ENCODE results near the gene LRRC27.

LRRC27 gene

DNA sequence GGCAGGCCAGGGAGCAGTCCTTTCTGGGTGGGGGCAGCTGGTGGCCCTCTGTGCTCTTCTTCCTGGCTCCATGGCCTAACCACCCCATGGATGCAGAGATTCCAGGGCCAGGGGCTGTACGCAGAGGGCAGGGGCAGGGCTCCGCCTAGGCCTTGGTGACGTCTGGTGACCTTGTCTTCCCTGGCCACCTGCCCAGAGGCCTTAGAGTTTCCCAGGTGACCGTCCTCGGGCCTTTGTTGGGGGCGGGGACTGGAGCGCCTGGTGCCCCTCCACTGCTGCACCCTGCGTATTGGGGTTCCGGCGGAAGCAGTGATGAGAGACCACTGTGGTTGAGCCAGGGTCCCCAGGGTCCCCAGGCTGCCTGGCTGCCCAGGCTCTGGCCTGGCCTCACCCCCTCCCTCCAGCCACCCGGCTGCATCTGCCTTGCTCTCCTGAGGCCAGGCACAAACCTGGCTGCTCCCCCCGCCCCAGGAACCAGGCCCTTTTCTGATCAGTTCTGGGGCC, 75.3 kb downstream of the LRRC27 start:
- H3K9me3 Mint-ChIP-seq: no peaks in the 10 kb centered on the region
- H3K4me3 Mint-ChIP-seq: peak overlapping the region; percentile 65
- ATAC-seq (ENCODE audit: low read depth) (peak; percentile 28), DNase-seq (ENCODE audit: low spot score in 2 of 2) (no peak)
- H3K27me3 Mint-ChIP-seq: no peaks in the 10 kb centered on the region
- H3K36me3 Mint-ChIP-seq: peaks cover 13% of the 10 kb centered on the region
- H3K4me1 Mint-ChIP-seq: peaks cover 10% of the 10 kb centered on the region
- H3K27ac Mint-ChIP-seq: peak overlapping the region; percentile 70

DNA sequence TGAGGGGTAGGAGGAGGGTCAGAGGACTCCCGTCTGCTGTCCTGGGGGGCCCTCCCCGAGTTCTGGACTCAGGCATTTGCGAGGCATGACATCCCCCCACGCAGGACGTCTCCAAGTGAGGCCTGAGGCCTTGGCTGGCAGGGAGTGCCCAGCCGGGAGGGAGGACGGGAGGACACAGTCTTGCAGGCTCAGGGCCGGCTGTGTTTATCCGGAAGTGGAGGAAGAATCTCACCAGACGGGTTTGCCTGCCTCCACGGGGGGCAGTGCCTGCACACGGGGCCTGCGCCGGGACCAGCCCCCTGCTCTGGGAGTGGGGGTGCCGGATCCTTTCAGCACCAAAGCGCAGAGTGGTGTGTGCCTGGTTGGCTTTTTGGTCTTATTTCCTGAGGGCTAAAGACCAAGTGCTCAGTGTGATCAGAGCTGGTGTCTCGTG, 75.9 kb downstream of the LRRC27 start:
- Mint-ChIP-seq H3K36me3 (peaks cover 13% of the 10 kb centered on the region), H3K27ac (peak overlapping the region; percentile 70), H3K9me3 (no peaks in the 10 kb centered on the region), H3K4me3 (peak overlapping the region; percentile 65), H3K4me1 (peaks cover 10% of the 10 kb centered on the region), H3K27me3 (no peaks in the 10 kb centered on the region)
- peak; percentile 61 for ATAC-seq (ENCODE audit: low read depth)
- DNase-seq (ENCODE audit: low spot score in 2 of 2): no peak

DNA sequence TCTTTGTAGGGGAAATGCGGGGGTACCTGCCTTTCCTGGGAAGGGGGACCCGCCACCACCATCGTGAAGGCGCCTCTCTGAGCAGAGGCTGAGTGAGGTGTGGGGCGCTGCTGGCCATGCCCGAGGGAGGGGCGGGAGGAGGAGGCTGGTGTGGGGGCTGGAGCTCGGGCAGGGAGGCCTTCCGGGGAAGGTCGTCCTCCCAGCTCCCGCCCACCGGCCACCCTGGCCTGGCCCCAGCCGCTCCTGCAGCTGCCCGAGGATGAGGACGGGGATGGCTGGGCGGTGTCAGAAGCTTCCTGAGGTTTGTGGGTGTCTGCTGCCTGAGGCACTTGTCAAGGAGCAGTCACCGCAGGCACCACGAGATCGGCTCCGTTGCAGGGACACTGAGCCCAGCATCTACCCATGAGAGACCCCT, 76.4 kb downstream of the LRRC27 start:
- peak overlapping the region; percentile 70 for H3K27ac Mint-ChIP-seq
- H3K4me1 Mint-ChIP-seq: peaks cover 7% of the 10 kb centered on the region
- peak overlapping the region; percentile 65 for H3K4me3 Mint-ChIP-seq
- no peak for ATAC-seq (ENCODE audit: low read depth)
- DNase-seq (ENCODE audit: low spot score in 2 of 2): no peak
- peaks cover 11% of the 10 kb centered on the region for H3K36me3 Mint-ChIP-seq
- H3K27me3 Mint-ChIP-seq: no peaks in the 10 kb centered on the region
- H3K9me3 Mint-ChIP-seq: no peaks in the 10 kb centered on the region

DNA sequence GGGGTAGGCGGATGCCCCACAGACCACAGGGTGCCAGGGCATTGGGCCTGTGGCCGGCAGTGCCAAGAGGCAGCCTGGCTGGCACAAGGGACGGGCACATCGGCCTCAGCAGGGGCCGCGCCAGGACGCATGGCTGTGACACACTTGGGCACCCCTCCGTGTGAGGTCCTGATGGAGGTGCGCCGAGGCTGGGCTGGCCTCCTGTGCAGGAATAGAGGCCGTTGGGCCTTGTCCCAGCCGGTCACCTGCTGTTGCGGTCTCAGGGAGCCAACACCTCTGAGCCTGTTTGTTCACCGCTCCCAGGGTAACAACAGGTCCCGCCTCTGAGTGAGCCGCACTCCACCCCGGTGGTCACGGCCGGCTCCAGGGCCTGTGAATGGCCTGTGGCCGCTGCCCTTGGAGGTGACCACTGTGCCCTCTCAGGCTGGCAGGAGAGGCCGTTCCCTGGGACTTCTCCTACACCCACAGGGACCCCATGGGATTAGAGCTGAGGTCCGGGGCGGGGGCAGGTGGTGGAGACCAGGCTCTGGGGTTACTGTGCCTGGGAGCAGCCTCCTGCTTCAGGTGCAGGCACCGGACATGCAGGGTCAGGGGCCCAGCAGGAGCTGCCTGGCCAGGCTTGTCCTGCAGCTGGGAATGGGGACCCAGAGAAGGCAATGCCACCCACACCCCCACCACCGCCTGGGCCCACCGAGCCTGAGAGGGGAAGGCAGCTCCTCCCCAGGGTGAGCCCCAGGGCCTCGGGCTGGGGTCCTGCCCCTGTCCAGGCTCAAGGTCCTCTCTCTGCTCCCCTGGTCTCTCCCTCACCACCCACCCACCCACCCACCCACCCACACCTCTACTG, 77.1 kb downstream of the LRRC27 start:
- H3K27me3 Mint-ChIP-seq: no peaks in the 10 kb centered on the region
- DNase-seq (ENCODE audit: low spot score in 2 of 2) (no peak), ATAC-seq (ENCODE audit: low read depth) (no peak)
- H3K27ac Mint-ChIP-seq: no peak overlapping the region
- H3K4me3 Mint-ChIP-seq: peak overlapping the region; percentile 34
- no peaks in the 10 kb centered on the region for H3K9me3 Mint-ChIP-seq
- H3K4me1 Mint-ChIP-seq: peaks cover 9% of the 10 kb centered on the region
- peaks cover 13% of the 10 kb centered on the region for H3K36me3 Mint-ChIP-seq

DNA sequence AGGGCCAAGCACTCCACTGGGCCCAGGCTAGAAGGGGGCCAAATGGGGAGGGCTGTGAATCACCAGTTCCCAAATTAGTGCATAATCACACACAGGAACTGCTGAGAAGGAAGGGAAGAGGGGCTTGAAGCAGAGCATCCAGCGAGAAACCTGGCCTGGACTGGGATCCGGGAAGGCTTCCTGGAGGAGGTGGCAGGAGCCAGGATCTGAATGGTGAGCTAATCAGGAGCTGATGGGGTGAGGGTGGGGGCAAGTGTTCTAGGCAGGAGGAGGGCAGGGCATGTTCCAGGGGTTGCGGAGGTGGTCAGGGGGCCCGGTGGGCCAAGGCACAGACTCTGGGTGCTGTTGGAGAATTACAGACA, 77.7 kb downstream of the LRRC27 start:
- peak overlapping the region; percentile 24 for H3K27ac Mint-ChIP-seq
- no peak for DNase-seq (ENCODE audit: low spot score in 2 of 2)
- no peak for ATAC-seq (ENCODE audit: low read depth)
- H3K27me3 Mint-ChIP-seq: no peaks in the 10 kb centered on the region
- peaks cover 9% of the 10 kb centered on the region for H3K4me1 Mint-ChIP-seq
- peaks cover 13% of the 10 kb centered on the region for H3K36me3 Mint-ChIP-seq
- no peak overlapping the region for H3K4me3 Mint-ChIP-seq
- no peaks in the 10 kb centered on the region for H3K9me3 Mint-ChIP-seq

DNA sequence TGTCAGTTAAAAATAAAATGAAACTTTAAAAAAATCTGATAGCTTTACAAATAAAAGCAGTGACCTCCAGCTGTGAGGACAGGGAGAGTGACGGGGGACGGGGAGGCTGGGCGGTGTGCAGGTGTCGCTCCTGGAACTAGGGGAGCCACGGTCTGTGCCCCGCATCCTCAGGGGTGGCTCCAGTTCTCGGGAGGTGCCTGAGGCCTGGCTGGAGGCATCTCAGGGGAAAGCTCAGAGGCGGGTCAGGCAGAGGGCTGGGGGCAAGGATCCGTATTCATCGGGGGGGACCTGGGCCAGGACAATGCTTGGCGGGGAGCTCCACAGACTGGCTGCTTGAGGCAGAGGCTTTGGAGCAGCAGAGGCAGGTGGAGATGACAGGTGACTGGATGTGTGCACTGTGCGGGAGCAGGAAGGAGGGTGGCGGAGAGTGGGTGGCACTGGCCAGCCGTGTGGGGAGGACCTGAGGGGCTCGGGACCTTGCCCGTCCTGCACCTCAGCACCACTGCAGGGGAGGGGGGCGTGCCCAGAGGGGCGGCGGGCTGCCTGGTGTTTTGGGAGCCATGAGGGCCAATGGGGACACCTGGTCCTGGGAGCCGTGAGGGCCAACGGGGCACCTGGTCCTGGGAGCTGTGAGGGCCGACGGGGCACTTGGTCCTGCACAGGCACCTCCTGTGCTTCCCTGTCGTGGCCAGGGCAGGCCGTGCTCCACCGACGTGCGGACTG, 78.2 kb downstream of the LRRC27 start:
- Mint-ChIP-seq H3K4me1 (peaks cover 12% of the 10 kb centered on the region), H3K4me3 (no peak overlapping the region), H3K36me3 (peaks cover 15% of the 10 kb centered on the region), H3K9me3 (no peaks in the 10 kb centered on the region), H3K27ac (peak overlapping the region; percentile 24), H3K27me3 (no peaks in the 10 kb centered on the region)
- no peak for DNase-seq (ENCODE audit: low spot score in 2 of 2)
- ATAC-seq (ENCODE audit: low read depth): no peak

DNA sequence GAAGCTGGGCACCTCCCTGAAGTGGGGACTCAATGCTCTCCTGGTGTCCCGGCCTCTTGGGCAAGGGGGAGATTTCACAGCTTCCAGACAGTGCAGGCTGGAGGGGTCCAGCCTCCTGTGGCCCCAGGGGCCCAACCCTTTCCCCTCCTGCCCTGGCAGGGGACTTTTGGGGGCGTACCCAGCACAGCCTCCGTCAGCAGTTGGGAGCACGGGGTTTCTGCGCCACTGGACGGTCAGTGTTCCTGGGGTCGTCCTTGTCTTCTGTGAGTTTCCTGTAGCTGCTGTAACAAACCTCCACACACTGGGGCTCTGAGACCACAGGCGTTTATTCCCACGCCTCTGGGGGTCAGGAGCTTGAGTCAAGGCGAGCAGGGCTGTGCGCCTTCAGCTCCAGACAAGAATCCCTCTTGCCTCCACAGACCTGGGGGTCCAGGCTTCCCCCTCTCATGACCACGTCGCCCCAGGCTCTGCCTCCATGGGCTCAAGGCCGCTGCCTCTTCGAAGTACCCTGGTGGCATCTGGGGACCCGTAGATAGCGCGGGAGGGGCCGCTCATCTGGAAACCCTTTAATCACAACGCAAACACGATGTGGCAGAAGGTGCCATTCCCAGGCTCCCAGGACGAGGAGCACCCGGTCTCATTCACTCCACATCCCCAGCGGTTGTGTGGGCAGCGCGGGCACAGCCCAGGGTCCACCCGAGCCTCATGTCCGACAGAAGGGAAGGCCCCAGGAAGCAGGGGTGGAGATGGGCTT, 79.0 kb downstream of the LRRC27 start:
- no peaks in the 10 kb centered on the region for H3K9me3 Mint-ChIP-seq
- ATAC-seq (ENCODE audit: low read depth) (no peak), DNase-seq (ENCODE audit: low spot score in 2 of 2) (no peak)
- peaks cover 16% of the 10 kb centered on the region for H3K4me1 Mint-ChIP-seq
- H3K27ac Mint-ChIP-seq: no peak overlapping the region
- H3K36me3 Mint-ChIP-seq: peaks cover 12% of the 10 kb centered on the region
- H3K27me3 Mint-ChIP-seq: no peaks in the 10 kb centered on the region
- H3K4me3 Mint-ChIP-seq: no peak overlapping the region

DNA sequence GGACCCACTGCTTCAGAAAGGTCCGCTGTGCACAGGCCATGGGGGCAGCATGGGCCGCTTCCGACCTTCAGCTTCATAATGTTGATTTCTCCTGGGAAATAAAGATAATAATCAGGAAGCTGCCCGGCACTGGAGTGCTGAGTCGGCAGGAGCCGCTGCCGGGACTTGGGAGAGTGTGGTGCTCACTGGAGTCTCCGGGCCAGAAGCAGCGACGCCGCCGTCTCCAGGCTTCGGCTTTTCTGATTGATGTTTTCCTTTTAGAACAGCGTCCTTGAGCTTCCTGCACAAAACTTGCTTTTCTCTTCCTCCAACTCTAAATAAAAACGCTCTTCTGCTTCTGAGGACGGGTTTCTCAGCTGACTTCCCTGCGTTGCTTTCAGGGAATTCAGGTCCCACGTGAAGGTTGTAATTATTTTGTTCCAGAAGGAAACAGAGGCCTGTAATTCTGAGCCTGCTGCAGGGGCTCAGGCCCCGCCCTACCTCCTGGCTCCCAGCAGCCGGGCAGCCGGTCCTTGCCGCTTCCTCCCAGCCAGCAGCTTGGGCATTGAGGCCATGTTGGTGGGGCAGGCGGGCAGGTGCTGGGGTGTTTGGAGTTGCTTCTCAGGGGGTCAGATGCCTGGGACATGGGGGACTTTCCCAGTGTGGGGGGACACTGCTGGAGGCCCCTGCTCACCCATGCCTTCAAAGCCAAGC, 79.7 kb downstream of the LRRC27 start:
- no peak overlapping the region for H3K4me3 Mint-ChIP-seq
- no peak for ATAC-seq (ENCODE audit: low read depth)
- peak overlapping the region; percentile 70 for H3K27ac Mint-ChIP-seq
- H3K4me1 Mint-ChIP-seq: peaks cover 16% of the 10 kb centered on the region
- H3K36me3 Mint-ChIP-seq: peaks cover 11% of the 10 kb centered on the region
- H3K27me3 Mint-ChIP-seq: no peaks in the 10 kb centered on the region
- no peak for DNase-seq (ENCODE audit: low spot score in 2 of 2)
- H3K9me3 Mint-ChIP-seq: no peaks in the 10 kb centered on the region

DNA sequence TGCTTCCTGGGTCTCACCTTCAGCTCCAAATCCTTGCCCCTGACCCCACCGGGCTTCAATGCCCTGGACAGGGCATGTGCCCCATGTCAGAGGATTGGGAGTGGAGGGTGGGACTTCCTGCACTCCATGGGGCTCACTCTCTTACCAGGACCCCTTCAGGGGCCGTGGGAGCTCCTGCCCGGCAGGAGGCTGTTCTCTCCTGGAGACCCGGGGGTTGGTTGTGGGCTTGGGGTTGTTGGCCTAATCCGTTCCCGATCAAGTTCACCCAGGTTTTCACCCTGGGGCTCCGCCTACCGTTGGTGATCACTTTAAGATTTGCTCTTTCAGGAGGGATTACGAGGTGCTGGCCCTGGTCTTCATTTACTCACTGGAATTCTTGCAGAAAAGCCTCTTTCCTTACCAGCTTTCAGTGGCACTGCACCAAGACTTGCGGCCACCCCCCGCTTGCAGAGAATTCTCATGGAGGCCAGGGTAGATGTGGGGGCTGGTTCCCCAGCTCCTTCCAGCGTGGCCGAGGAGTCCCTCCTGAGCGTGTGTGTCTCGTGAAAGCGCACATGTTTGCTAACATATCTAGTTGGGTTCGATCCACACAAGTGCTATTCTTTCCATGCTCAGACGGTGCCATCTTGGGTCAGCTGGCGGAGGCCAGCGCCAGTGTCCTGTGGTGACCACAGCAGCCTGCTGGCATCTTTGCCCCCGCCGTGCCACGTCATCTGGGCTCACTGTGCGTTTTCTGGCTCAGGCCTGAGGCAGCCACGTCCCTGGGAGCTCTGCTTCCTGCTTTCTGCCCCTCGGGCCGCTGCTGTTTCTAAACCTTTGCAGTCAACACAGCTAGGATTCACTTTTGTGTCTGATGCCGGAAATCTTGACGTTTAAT, 80.6 kb downstream of the LRRC27 start:
- ATAC-seq (ENCODE audit: low read depth) (no peak), DNase-seq (ENCODE audit: low spot score in 2 of 2) (no peak)
- Mint-ChIP-seq H3K9me3 (no peaks in the 10 kb centered on the region), H3K36me3 (peaks cover 10% of the 10 kb centered on the region), H3K4me3 (no peak overlapping the region), H3K27me3 (no peaks in the 10 kb centered on the region), H3K27ac (no peak overlapping the region), H3K4me1 (peaks cover 15% of the 10 kb centered on the region)

DNA sequence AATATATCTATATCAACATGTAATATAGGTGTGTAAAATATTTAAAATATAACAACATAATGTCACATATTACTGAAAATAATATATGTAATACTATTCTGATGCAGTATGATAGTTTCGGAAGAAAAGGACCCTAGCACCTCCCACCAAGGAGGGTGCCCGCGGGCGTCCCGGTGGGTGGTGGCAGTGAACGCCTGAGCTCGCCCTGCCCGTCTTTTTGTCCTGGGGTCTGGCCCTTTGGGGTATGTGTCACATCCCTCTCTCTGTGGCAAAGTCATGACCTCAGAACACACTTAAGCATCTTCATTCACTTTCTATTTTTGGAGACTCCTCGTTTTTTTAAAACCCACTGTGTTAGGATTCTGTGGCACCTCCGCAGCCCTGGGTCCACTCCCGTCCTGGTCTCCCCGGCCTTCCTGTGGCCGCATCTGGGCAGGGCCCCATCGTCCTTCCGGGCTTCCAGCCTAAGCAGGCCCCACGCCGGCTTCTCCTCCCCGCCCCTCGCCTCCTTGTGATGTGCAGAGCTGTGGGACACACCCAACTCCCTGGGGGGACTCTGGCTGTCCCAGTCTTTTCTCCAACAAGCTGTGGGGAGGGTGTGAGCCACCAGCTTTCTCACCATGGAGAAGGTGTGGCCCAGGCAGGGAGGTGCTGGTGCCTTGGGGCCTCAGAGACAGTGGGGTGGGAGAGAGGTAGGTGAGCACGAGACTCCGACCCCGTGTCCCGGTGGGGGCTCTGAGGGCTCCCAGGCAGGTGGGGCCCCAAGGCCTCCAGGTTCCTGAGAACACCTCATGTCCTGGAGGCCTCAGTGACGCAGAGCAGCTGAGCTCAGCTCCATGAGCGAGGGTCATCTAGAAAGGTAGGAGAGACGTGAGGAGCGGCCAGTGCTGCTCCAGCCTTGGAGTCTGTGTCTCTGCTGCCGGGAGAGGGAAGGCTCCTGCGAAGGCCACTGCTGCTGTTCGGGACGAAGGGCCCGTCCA, 81.5 kb downstream of the LRRC27 start:
- Mint-ChIP-seq H3K4me3 (no peak overlapping the region), H3K9me3 (no peaks in the 10 kb centered on the region), H3K4me1 (peaks cover 16% of the 10 kb centered on the region), H3K36me3 (peaks cover 10% of the 10 kb centered on the region), H3K27ac (peak overlapping the region; percentile 75), H3K27me3 (no peaks in the 10 kb centered on the region)
- no peak for ATAC-seq (ENCODE audit: low read depth)
- DNase-seq (ENCODE audit: low spot score in 2 of 2): no peak

DNA sequence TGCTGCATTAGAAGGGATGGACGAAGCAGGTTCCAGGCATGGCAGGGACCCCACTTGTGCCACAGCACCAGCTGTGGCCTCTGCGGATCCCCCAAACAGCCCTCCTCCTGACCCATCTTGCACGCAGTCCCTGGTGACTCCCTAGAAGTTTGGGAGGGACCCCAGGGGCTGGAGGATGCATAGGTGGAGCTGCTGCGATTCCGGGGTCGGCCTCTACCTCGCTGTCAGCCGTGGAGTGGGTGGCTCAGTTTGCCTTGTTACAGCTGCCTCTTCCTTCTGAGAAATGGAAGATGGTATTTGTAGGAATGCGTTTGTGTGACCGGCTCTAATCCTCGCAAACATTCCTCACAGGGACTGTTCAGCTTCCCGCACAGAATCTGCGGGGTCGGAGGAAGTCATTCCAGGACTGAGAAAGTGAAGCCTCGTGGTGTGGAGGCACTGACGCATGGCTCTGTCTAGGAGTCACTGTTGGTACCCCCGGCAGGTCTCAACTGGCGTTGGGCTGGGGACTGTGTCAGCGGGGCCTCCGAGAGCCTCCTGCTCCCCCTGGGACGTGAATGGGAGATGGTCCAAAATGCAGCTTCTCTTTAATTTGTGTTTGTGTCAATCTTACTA, 82.5 kb downstream of the LRRC27 start:
- Mint-ChIP-seq H3K27me3 (no peaks in the 10 kb centered on the region), H3K9me3 (no peaks in the 10 kb centered on the region), H3K4me1 (peaks cover 22% of the 10 kb centered on the region), H3K4me3 (no peak overlapping the region), H3K36me3 (peaks cover 10% of the 10 kb centered on the region), H3K27ac (peak overlapping the region; percentile 75)
- DNase-seq (ENCODE audit: low spot score in 2 of 2): no peak
- no peak for ATAC-seq (ENCODE audit: low read depth)

DNA sequence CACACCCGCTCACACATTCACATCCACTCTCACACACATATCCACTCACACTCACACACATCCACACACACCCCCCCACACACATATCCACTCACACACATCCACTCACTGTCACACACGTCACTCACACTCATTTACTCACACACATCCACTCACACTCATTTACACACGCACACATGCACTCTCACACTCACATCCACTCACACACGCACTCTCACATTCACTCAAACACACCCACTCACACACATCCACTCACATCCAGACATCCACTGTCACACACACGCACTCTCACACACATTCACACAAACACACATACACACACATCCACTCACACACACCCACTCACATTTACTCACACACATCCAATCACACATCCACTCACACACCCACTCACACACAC, 83.3 kb downstream of the LRRC27 start:
- H3K27ac Mint-ChIP-seq: peak overlapping the region; percentile 75
- H3K36me3 Mint-ChIP-seq: peaks cover 8% of the 10 kb centered on the region
- H3K9me3 Mint-ChIP-seq: no peaks in the 10 kb centered on the region
- H3K4me3 Mint-ChIP-seq: no peak overlapping the region
- ATAC-seq (ENCODE audit: low read depth) (no peak), DNase-seq (ENCODE audit: low spot score in 2 of 2) (no peak)
- peaks cover 26% of the 10 kb centered on the region for H3K4me1 Mint-ChIP-seq
- no peaks in the 10 kb centered on the region for H3K27me3 Mint-ChIP-seq
